ENCODE data around the gene TGFB1I1.

The TGFB1I1 gene

DNA sequence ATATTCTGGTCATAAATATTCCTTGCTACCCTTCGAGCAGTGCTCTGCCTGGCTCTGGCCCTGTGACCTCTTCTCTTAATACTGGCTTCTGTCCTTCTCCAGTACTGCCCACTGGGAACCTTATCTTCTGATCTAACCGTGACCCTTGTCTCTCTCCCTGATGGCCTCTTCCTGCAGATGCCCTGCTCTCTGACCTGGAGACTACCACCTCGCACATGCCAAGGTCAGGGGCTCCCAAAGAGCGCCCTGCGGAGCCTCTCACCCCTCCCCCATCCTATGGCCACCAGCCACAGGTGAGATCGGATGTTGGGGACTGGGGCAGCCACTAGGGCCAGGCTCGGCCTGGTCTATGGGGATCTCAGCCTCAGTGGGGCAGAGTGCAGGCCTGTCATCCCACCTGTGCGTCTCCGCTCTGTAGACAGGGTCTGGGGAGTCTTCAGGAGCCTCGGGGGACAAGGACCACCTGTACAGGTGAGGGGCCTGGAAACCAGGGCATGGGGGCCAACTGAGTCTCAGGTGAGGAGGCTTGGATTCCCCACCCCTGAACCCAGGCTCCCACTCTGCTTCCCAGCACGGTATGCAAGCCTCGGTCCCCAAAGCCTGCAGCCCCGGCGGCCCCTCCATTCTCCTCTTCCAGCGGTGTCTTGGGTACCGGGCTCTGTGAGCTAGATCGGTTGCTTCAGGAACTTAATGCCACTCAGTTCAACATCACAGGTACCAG is 1.5 kb downstream of the TGFB1I1 start (continued):
- TF ChIP-seq, protein P1, sequence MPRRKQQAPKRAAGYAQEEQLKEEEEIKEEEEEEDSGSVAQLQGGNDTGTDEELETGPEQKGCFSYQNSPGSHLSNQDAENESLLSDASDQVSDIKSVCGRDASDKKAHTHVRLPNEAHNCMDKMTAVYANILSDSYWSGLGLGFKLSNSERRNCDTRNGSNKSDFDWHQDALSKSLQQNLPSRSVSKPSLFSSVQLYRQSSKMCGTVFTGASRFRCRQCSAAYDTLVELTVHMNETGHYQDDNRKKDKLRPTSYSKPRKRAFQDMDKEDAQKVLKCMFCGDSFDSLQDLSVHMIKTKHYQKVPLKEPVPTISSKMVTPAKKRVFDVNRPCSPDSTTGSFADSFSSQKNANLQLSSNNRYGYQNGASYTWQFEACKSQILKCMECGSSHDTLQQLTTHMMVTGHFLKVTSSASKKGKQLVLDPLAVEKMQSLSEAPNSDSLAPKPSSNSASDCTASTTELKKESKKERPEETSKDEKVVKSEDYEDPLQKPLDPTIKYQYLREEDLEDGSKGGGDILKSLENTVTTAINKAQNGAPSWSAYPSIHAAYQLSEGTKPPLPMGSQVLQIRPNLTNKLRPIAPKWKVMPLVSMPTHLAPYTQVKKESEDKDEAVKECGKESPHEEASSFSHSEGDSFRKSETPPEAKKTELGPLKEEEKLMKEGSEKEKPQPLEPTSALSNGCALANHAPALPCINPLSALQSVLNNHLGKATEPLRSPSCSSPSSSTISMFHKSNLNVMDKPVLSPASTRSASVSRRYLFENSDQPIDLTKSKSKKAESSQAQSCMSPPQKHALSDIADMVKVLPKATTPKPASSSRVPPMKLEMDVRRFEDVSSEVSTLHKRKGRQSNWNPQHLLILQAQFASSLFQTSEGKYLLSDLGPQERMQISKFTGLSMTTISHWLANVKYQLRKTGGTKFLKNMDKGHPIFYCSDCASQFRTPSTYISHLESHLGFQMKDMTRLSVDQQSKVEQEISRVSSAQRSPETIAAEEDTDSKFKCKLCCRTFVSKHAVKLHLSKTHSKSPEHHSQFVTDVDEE (CRISPR knock-in tag; IDR thresholded peaks at IDR 0.05) = no peak
- TF ChIP-seq BACH2 (CRISPR knock-in tag; IDR thresholded peaks at IDR 0.05; ENCODE audit: borderline replicate concordance) = no peak

DNA sequence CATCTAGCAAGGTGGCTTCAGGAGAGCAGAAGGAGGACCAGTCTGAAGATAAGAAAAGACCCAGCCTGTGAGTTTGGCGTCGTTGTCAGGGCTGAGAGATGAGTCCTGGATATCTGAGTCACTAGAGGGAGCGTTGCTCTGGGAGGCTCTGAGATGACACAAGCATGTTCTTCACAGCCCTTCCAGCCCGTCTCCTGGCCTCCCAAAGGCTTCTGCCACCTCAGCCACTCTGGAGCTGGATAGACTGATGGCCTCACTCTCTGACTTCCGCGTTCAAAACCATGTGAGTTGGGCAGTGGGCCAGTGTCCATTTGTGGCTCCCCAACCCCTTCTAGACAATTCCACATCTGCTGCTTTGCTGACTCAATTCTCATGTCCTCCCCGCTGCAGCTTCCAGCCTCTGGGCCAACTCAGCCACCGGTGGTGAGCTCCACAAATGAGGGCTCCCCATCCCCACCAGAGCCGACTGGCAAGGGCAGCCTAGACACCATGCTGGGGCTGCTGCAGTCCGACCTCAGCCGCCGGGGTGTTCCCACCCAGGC is 2.3 kb downstream of the TGFB1I1 start:
- ATAC-seq = no peak
- TF ChIP-seq, protein P2, sequence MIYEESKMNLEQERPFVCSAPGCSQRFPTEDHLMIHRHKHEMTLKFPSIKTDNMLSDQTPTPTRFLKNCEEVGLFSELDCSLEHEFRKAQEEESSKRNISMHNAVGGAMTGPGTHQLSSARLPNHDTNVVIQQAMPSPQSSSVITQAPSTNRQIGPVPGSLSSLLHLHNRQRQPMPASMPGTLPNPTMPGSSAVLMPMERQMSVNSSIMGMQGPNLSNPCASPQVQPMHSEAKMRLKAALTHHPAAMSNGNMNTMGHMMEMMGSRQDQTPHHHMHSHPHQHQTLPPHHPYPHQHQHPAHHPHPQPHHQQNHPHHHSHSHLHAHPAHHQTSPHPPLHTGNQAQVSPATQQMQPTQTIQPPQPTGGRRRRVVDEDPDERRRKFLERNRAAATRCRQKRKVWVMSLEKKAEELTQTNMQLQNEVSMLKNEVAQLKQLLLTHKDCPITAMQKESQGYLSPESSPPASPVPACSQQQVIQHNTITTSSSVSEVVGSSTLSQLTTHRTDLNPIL (CRISPR knock-in tag; IDR thresholded peaks at IDR 0.05; ENCODE audit: low read depth) = no peak
- TF ChIP-seq PPARA (CRISPR knock-in tag; IDR thresholded peaks at IDR 0.05; ENCODE audit: borderline replicate concordance) (no peak), ZNF8 (CRISPR knock-in tag; IDR thresholded peaks at IDR 0.05) (no peak), SNAI2 (CRISPR knock-in tag; IDR thresholded peaks at IDR 0.05) (no peak), RARB (CRISPR knock-in tag; IDR thresholded peaks at IDR 0.05) (no peak), ZFP30 (CRISPR knock-in tag; IDR thresholded peaks at IDR 0.05) (no peak), ZC3H10 (CRISPR knock-in tag; IDR thresholded peaks at IDR 0.05) (no peak), BACH2 (CRISPR knock-in tag; IDR thresholded peaks at IDR 0.05; ENCODE audit: borderline replicate concordance) (no peak), ZNF70 (CRISPR knock-in tag; IDR thresholded peaks at IDR 0.05) (no peak), ISL1 (CRISPR knock-in tag; IDR thresholded peaks at IDR 0.05) (no peak), OSR1 (CRISPR knock-in tag; IDR thresholded peaks at IDR 0.05) (no peak)
- TF ChIP-seq, protein P1 (CRISPR knock-in tag; IDR thresholded peaks at IDR 0.05) = no peak
- TF ChIP-seq, protein P3, sequence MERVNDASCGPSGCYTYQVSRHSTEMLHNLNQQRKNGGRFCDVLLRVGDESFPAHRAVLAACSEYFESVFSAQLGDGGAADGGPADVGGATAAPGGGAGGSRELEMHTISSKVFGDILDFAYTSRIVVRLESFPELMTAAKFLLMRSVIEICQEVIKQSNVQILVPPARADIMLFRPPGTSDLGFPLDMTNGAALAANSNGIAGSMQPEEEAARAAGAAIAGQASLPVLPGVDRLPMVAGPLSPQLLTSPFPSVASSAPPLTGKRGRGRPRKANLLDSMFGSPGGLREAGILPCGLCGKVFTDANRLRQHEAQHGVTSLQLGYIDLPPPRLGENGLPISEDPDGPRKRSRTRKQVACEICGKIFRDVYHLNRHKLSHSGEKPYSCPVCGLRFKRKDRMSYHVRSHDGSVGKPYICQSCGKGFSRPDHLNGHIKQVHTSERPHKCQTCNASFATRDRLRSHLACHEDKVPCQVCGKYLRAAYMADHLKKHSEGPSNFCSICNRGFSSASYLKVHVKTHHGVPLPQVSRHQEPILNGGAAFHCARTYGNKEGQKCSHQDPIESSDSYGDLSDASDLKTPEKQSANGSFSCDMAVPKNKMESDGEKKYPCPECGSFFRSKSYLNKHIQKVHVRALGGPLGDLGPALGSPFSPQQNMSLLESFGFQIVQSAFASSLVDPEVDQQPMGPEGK (CRISPR knock-in tag; IDR thresholded peaks at IDR 0.05; ENCODE audit: borderline replicate concordance) = no peak
- TF ChIP-seq, protein P4, sequence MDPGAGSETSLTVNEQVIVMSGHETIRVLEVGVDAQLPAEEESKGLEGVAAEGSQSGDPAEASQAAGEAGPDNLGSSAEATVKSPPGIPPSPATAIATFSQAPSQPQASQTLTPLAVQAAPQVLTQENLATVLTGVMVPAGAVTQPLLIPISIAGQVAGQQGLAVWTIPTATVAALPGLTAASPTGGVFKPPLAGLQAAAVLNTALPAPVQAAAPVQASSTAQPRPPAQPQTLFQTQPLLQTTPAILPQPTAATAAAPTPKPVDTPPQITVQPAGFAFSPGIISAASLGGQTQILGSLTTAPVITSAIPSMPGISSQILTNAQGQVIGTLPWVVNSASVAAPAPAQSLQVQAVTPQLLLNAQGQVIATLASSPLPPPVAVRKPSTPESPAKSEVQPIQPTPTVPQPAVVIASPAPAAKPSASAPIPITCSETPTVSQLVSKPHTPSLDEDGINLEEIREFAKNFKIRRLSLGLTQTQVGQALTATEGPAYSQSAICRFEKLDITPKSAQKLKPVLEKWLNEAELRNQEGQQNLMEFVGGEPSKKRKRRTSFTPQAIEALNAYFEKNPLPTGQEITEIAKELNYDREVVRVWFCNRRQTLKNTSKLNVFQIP (CRISPR knock-in tag; IDR thresholded peaks at IDR 0.05; ENCODE audit: borderline replicate concordance, low read depth) = no peak

DNA sequence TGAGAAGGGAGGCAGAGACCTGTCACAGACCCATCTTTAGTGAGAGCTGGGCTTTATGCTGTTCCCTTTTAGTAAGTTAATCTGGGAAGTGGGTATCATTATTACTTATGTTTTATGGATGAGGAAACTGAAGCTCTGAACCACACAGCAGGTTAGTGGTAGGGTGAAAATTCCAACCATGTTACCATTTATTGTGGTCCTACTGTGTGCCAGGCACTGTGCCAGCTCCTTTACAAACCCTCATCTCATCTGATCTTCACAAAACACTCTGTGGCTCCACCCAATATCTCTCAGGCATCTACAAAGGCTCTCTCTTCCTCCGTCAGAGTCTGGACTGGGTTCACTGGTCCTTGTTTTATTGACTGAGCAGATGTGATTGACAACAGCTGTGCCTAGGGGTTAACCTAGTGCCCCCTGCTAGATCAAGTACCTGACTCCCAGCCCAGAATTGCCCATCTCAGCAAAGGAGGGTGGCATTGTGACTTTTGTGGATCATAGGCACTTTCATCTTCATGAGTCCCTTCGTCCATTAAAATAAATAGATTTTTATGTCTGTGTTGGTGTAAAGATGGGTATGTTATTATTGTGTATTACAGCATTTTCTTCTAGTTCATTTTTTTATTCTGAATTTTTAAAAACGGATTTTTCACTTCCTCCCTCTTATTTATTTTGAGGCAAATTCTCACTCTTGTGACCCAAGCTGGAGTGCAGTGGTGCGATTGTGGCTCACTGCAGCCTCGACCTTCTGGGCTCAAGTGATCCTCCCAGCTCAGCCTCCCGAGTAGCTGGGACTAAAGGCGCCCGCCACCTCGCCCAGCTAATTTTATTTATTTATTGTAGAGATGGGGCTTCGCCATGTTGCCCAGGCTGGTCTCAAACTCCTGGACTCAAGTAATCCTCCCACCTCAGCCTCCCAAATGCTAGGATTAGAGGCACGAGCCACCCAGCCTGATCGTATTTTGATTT is 3.1 kb downstream of the TGFB1I1 start:
- ATAC-seq = no peak
- TF ChIP-seq TOX (CRISPR knock-in tag; IDR thresholded peaks at IDR 0.05; ENCODE audit: borderline replicate concordance) = no peak
